ENCODE results near the gene PRKCA.

- no peak for TF ChIP-seq POLR2A (IDR thresholded peaks at IDR 0.05; ENCODE audit: low read length)
- TF ChIP-seq GATA1 (IDR thresholded peaks at IDR 0.05; ENCODE audit: low read depth, low read length), result no peak
These were observed 441.1 kb downstream of the PRKCA start for GRCh38 chr17:66743511-66743910.

Data from erythroblast (primary cell).